ENCODE results near the gene LYRM4. TPM values are rescaled to one million over a fixed set of nuclear protein-coding genes. Genes with fewer than 3 reads are reported as not detected.

Gene LYRM4
- polyA plus RNA-seq, 2 donors = 10.3 to 12.8 TPM

- 82 to 91% methylated on average over 4 of the region's 4 CpGs for WGBS, 2 donors
- H3K27me3 ChIP-seq (ENCODE audit: control insufficient read depth in 1 of 2, insufficient read depth in 2 of 2, low read length in 2 of 2) = no peaks in the 10 kb centered on the region
- no peak overlapping the region for H3K27ac ChIP-seq (ENCODE audit: low read depth in 2 of 2, low read length in 1 of 2)
- no peaks in the 10 kb centered on the region for H3K9me3 ChIP-seq (ENCODE audit: control insufficient read depth in 2 of 2, insufficient read depth in 1 of 2, low read depth in 1 of 2, low read length in 1 of 2)
- H3K4me1 ChIP-seq (ENCODE audit: control insufficient read depth in 2 of 2, insufficient read depth in 2 of 2, low read length in 1 of 2) = peaks cover 2% of the 10 kb centered on the region in 2 donors
- no peak overlapping the region for H3K4me3 ChIP-seq (ENCODE audit: low read depth in 1 of 2, low read length in 2 of 2)
- no peaks in the 10 kb centered on the region for H3K36me3 ChIP-seq (ENCODE audit: control insufficient read depth in 2 of 2, insufficient read depth in 2 of 2, low read length in 1 of 2)
Observed at GRCh38 chr6:5160206-5160605, 100.5 kb downstream of the LYRM4 start.

GRCh38 chr6:5159162-5159561 lies 101.6 kb downstream of the LYRM4 start:
- WGBS, 2 donors = 57% methylated on average over 1 of the region's 1 CpG
- H3K27ac ChIP-seq (ENCODE audit: low read depth in 2 of 2, low read length in 1 of 2) = no peak overlapping the region
- H3K9me3 ChIP-seq (ENCODE audit: control insufficient read depth in 2 of 2, insufficient read depth in 1 of 2, low read depth in 1 of 2, low read length in 1 of 2) = no peaks in the 10 kb centered on the region
- no peaks in the 10 kb centered on the region for H3K36me3 ChIP-seq (ENCODE audit: control insufficient read depth in 2 of 2, insufficient read depth in 2 of 2, low read length in 1 of 2)
- no peak overlapping the region for H3K4me3 ChIP-seq (ENCODE audit: low read depth in 1 of 2, low read length in 2 of 2)
- H3K27me3 ChIP-seq (ENCODE audit: control insufficient read depth in 1 of 2, insufficient read depth in 2 of 2, low read length in 2 of 2) = no peaks in the 10 kb centered on the region
- H3K4me1 ChIP-seq (ENCODE audit: control insufficient read depth in 2 of 2, insufficient read depth in 2 of 2, low read length in 1 of 2) = peaks cover 2% of the 10 kb centered on the region in 2 donors

- Histone ChIP-seq H3K27me3 (ENCODE audit: control insufficient read depth in 1 of 2, insufficient read depth in 2 of 2, low read length in 2 of 2) (no peaks in the 10 kb centered on the region), H3K36me3 (ENCODE audit: control insufficient read depth in 2 of 2, insufficient read depth in 2 of 2, low read length in 1 of 2) (no peaks in the 10 kb centered on the region), H3K4me1 (ENCODE audit: control insufficient read depth in 2 of 2, insufficient read depth in 2 of 2, low read length in 1 of 2) (peaks cover 2% of the 10 kb centered on the region in 2 donors), H3K4me3 (ENCODE audit: low read depth in 1 of 2, low read length in 2 of 2) (no peak overlapping the region), H3K9me3 (ENCODE audit: control insufficient read depth in 2 of 2, insufficient read depth in 1 of 2, low read depth in 1 of 2, low read length in 1 of 2) (no peaks in the 10 kb centered on the region), H3K27ac (ENCODE audit: low read depth in 2 of 2, low read length in 1 of 2) (no peak overlapping the region)
- WGBS, 2 donors = 42 to 57% methylated on average over 3 of the region's 3 CpGs
Observed at GRCh38 chr6:5158180-5158579, 102.6 kb downstream of the LYRM4 start.

GRCh38 chr6:5157621-5158138 lies 103.1 kb downstream of the LYRM4 start:
- Histone ChIP-seq H3K9me3 (ENCODE audit: control insufficient read depth in 2 of 2, insufficient read depth in 1 of 2, low read depth in 1 of 2, low read length in 1 of 2) (no peaks in the 10 kb centered on the region), H3K4me1 (ENCODE audit: control insufficient read depth in 2 of 2, insufficient read depth in 2 of 2, low read length in 1 of 2) (peaks cover 2% of the 10 kb centered on the region in 2 donors), H3K36me3 (ENCODE audit: control insufficient read depth in 2 of 2, insufficient read depth in 2 of 2, low read length in 1 of 2) (no peaks in the 10 kb centered on the region), H3K27me3 (ENCODE audit: control insufficient read depth in 1 of 2, insufficient read depth in 2 of 2, low read length in 2 of 2) (no peaks in the 10 kb centered on the region), H3K4me3 (ENCODE audit: low read depth in 1 of 2, low read length in 2 of 2) (no peak overlapping the region), H3K27ac (ENCODE audit: low read depth in 2 of 2, low read length in 1 of 2) (no peak overlapping the region)
- WGBS, 2 donors = 89 to 90% methylated on average over 10 of the region's 10 CpGs

- Histone ChIP-seq H3K4me3 (ENCODE audit: low read depth in 1 of 2, low read length in 2 of 2) (no peak overlapping the region), H3K27me3 (ENCODE audit: control insufficient read depth in 1 of 2, insufficient read depth in 2 of 2, low read length in 2 of 2) (no peaks in the 10 kb centered on the region), H3K27ac (ENCODE audit: low read depth in 2 of 2, low read length in 1 of 2) (no peak overlapping the region), H3K36me3 (ENCODE audit: control insufficient read depth in 2 of 2, insufficient read depth in 2 of 2, low read length in 1 of 2) (no peaks in the 10 kb centered on the region), H3K4me1 (ENCODE audit: control insufficient read depth in 2 of 2, insufficient read depth in 2 of 2, low read length in 1 of 2) (peaks cover 2% of the 10 kb centered on the region in 2 donors), H3K9me3 (ENCODE audit: control insufficient read depth in 2 of 2, insufficient read depth in 1 of 2, low read depth in 1 of 2, low read length in 1 of 2) (no peaks in the 10 kb centered on the region)
- 82 to 84% methylated on average over 5 of the region's 5 CpGs for WGBS, 2 donors
Observed at GRCh38 chr6:5156627-5157026, 104.1 kb downstream of the LYRM4 start.

- no peak overlapping the region for H3K27ac ChIP-seq (ENCODE audit: low read depth in 2 of 2, low read length in 1 of 2)
- peaks cover 2% of the 10 kb centered on the region in 2 donors for H3K4me1 ChIP-seq (ENCODE audit: control insufficient read depth in 2 of 2, insufficient read depth in 2 of 2, low read length in 1 of 2)
- no peaks in the 10 kb centered on the region for H3K9me3 ChIP-seq (ENCODE audit: control insufficient read depth in 2 of 2, insufficient read depth in 1 of 2, low read depth in 1 of 2, low read length in 1 of 2)
- WGBS, 2 donors = 86% methylated on average over 3 of the region's 3 CpGs
- H3K4me3 ChIP-seq (ENCODE audit: low read depth in 1 of 2, low read length in 2 of 2) = no peak overlapping the region
- H3K27me3 ChIP-seq (ENCODE audit: control insufficient read depth in 1 of 2, insufficient read depth in 2 of 2, low read length in 2 of 2) = no peaks in the 10 kb centered on the region
- no peaks in the 10 kb centered on the region for H3K36me3 ChIP-seq (ENCODE audit: control insufficient read depth in 2 of 2, insufficient read depth in 2 of 2, low read length in 1 of 2)
Observed at GRCh38 chr6:5155906-5156305, 104.8 kb downstream of the LYRM4 start.

- Histone ChIP-seq H3K9me3 (ENCODE audit: control insufficient read depth in 2 of 2, insufficient read depth in 1 of 2, low read depth in 1 of 2, low read length in 1 of 2) (no peaks in the 10 kb centered on the region), H3K4me3 (ENCODE audit: low read depth in 1 of 2, low read length in 2 of 2) (no peak overlapping the region), H3K4me1 (ENCODE audit: control insufficient read depth in 2 of 2, insufficient read depth in 2 of 2, low read length in 1 of 2) (no peaks in the 10 kb centered on the region), H3K27ac (ENCODE audit: low read depth in 2 of 2, low read length in 1 of 2) (no peak overlapping the region), H3K36me3 (ENCODE audit: control insufficient read depth in 2 of 2, insufficient read depth in 2 of 2, low read length in 1 of 2) (no peaks in the 10 kb centered on the region), H3K27me3 (ENCODE audit: control insufficient read depth in 1 of 2, insufficient read depth in 2 of 2, low read length in 2 of 2) (no peaks in the 10 kb centered on the region)
- 96% methylated on average over 5 of the region's 5 CpGs for WGBS, 2 donors
Observed at GRCh38 chr6:5153186-5153585, 107.6 kb downstream of the LYRM4 start.

- H3K4me3 ChIP-seq (ENCODE audit: low read depth in 1 of 2, low read length in 2 of 2) = no peak overlapping the region
- H3K27me3 ChIP-seq (ENCODE audit: control insufficient read depth in 1 of 2, insufficient read depth in 2 of 2, low read length in 2 of 2) = no peaks in the 10 kb centered on the region
- H3K27ac ChIP-seq (ENCODE audit: low read depth in 2 of 2, low read length in 1 of 2) = no peak overlapping the region
- 83 to 86% methylated on average over 9 of the region's 9 CpGs for WGBS, 2 donors
- H3K9me3 ChIP-seq (ENCODE audit: control insufficient read depth in 2 of 2, insufficient read depth in 1 of 2, low read depth in 1 of 2, low read length in 1 of 2) = no peaks in the 10 kb centered on the region
- no peaks in the 10 kb centered on the region for H3K4me1 ChIP-seq (ENCODE audit: control insufficient read depth in 2 of 2, insufficient read depth in 2 of 2, low read length in 1 of 2)
- H3K36me3 ChIP-seq (ENCODE audit: control insufficient read depth in 2 of 2, insufficient read depth in 2 of 2, low read length in 1 of 2) = no peaks in the 10 kb centered on the region
Observed at GRCh38 chr6:5152460-5152859, 108.3 kb downstream of the LYRM4 start.

GRCh38 chr6:5151955-5152401 lies 108.8 kb downstream of the LYRM4 start:
- no peaks in the 10 kb centered on the region for H3K4me1 ChIP-seq (ENCODE audit: control insufficient read depth in 2 of 2, insufficient read depth in 2 of 2, low read length in 1 of 2)
- H3K27ac ChIP-seq (ENCODE audit: low read depth in 2 of 2, low read length in 1 of 2) = no peak overlapping the region
- WGBS, 2 donors = 79% methylated on average over 7 of the region's 7 CpGs
- no peak overlapping the region for H3K4me3 ChIP-seq (ENCODE audit: low read depth in 1 of 2, low read length in 2 of 2)
- H3K9me3 ChIP-seq (ENCODE audit: control insufficient read depth in 2 of 2, insufficient read depth in 1 of 2, low read depth in 1 of 2, low read length in 1 of 2) = no peaks in the 10 kb centered on the region
- H3K36me3 ChIP-seq (ENCODE audit: control insufficient read depth in 2 of 2, insufficient read depth in 2 of 2, low read length in 1 of 2) = no peaks in the 10 kb centered on the region
- no peaks in the 10 kb centered on the region for H3K27me3 ChIP-seq (ENCODE audit: control insufficient read depth in 1 of 2, insufficient read depth in 2 of 2, low read length in 2 of 2)

- 70 to 81% methylated on average over 9 of the region's 9 CpGs for whole genome bisulfite sequencing, 2 donors
Observed at GRCh38 chr6:5151360-5151954, 109.3 kb downstream of the LYRM4 start.

More at GRCh38 chr6:5151360-5151954, 109.3 kb downstream of the LYRM4 start:
- H3K36me3 ChIP-seq (ENCODE audit: control insufficient read depth in 2 of 2, insufficient read depth in 2 of 2, low read length in 1 of 2) = no peaks in the 10 kb centered on the region
- H3K27me3 ChIP-seq (ENCODE audit: control insufficient read depth in 1 of 2, insufficient read depth in 2 of 2, low read length in 2 of 2) = no peaks in the 10 kb centered on the region
- H3K9me3 ChIP-seq (ENCODE audit: control insufficient read depth in 2 of 2, insufficient read depth in 1 of 2, low read depth in 1 of 2, low read length in 1 of 2) = no peaks in the 10 kb centered on the region
- H3K4me3 ChIP-seq (ENCODE audit: low read depth in 1 of 2, low read length in 2 of 2) = no peak overlapping the region
- no peak overlapping the region for H3K27ac ChIP-seq (ENCODE audit: low read depth in 2 of 2, low read length in 1 of 2)
- H3K4me1 ChIP-seq (ENCODE audit: control insufficient read depth in 2 of 2, insufficient read depth in 2 of 2, low read length in 1 of 2) = no peaks in the 10 kb centered on the region

Data from esophagus (tissue), 2 donors.